ENCODE data around the gene LTO1.

The LTO1 gene

DNA sequence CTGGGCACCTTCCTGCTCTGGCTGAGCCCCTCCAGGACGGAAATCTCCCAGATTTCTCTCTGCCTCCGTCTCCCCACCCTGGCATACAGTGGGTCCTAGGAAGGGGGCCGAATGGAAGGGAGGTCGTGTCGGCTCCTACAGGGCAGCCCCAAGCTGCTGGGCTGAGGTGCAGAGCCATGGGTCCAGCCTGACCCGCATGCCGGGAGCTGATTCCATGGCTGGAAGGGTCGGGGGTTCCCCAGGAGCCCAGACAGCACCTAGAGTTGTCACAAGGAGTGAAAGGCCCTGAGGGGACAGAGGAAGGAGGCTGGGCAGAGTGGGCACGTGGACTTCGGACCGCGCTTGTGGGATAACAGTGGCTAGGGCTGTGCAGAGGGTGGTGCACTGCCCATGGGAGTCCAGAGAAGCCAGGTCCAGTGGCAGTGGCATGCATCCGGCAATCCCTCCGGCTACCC is 17.7 kb downstream of the LTO1 start:
- DNase-seq (no peak), ATAC-seq (no peak)

GRCh38 chr11:69656536-69657455 is 18.4 kb downstream of the LTO1 start:
- no peak for ATAC-seq

GRCh38 chr11:69655479-69656428 is 19.4 kb downstream of the LTO1 start:
- ATAC-seq, result no peak
- DNase-seq, result no peak

More at GRCh38 chr11:69656536-69657455, 18.4 kb downstream of the LTO1 start:
- no peak for DNase-seq

DNA sequence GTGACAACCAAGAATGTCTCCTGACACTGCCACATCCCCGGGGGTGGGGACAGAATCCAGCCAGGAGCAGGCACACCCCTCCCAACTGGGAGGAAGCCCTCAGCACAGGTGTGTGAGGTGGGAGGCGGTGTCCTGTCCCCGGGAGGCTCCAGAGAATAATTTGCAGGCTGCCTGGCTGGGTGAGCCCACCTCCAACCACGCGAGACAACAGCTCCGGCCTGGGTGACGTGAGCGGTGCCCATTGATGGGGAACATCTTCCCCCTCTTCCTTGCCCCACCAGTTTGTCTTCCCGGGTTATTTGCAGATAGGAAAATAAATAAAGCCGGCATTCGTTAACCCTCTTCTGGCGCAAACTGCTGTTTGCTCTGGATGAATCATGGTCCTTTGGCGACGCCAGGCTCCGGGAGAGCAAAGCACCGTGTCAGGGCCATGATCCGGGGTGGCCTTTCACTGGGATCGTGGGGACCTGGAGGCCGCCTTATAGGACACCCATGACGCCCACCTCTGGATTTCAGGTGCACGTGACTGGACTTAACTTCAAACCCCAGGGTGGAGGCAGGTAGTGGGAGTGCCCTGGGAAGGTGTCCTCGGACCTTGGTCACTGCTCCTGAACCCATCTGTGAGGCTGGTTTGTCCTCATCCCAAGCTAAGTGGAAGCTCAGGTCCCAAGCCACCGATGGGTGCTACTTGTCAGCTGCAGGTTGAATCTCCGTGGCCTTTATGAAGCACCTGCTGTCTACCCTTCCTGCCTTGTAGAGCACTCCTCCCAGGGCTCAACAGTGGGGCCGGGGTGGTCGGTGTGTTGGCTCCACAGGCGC is 20.3 kb downstream of the LTO1 start:
- ATAC-seq (no peak), DNase-seq (no peak)

DNA sequence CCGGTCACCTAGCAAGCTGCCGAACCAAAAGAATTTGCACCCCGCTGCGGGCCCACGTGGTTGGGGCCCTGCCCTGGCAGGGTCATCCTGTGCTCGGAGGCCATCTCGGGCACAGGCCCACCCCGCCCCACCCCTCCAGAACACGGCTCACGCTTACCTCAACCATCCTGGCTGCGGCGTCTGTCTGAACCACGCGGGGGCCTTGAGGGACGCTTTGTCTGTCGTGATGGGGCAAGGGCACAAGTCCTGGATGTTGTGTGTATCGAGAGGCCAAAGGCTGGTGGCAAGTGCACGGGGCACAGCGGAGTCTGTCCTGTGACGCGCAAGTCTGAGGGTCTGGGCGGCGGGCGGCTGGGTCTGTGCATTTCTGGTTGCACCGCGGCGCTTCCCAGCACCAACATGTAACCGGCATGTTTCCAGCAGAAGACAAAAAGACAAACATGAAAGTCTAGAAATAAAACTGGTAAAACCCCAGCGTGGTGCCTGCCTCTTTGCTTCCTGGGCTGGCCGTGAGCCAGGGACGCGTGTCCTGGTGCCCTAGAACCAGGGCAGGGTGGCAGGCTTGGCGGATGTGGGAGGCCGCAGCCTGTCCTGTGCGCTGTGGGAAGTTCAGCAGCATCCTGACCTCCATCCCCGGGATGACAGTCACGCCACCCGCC is 21.0 kb downstream of the LTO1 start:
- no peak for DNase-seq
- ATAC-seq, result no peak

GRCh38 chr11:69653406-69653960 is 21.7 kb downstream of the LTO1 start:
- DNase-seq (no peak), ATAC-seq (no peak)

DNA sequence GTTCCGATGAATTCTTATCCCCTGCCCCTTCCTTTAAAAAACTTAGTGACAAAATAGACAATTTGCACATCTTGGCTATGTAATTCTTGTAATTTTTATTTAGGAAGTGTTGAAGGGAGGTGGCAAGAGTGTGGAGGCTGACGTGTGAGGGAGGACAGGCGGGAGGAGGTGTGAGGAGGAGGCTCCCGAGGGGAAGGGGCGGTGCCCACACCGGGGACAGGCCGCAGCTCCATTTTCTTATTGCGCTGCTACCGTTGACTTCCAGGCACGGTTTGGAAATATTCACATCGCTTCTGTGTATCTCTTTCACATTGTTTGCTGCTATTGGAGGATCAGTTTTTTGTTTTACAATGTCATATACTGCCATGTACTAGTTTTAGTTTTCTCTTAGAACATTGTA is 22.2 kb downstream of the LTO1 start:
- DNase-seq, result no peak
- ATAC-seq, result no peak

- no peak for ATAC-seq
These were observed 23.1 kb downstream of the LTO1 start for GRCh38 chr11:69651834-69652620.

GRCh38 chr11:69650832-69651344 is 24.3 kb downstream of the LTO1 start:
- DNase-seq (no peak), ATAC-seq (no peak)

More at GRCh38 chr11:69651834-69652620, 23.1 kb downstream of the LTO1 start:
- DNase-seq, result no peak

- ATAC-seq (no peak), DNase-seq (no peak)
These were observed 24.9 kb downstream of the LTO1 start for GRCh38 chr11:69650081-69650831.

DNA sequence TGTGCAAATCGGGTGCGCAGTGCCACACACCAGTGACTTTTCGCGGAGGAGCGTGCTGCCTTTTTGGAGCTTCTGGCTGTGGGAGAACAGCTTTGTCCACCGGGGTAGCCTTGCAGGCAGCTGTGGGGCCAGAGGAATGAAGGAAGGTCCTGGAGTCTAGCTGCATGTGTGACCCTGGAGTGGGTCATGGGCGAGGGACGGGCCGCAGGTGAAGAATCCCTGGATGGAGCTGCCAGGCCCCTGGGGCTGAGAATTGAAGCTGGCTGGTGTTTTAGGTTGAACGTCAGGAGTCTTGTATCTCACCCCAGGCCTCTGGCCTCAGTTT is 25.6 kb downstream of the LTO1 start:
- DNase-seq, result no peak

GRCh38 chr11:69648679-69649575 is 26.2 kb downstream of the LTO1 start:
- ATAC-seq (no peak), DNase-seq (no peak)

More for the DNA sequence above, 25.6 kb downstream of the LTO1 start:
- ATAC-seq, result no peak

GRCh38 chr11:69647761-69648497 is 27.2 kb downstream of the LTO1 start:
- DNase-seq (no peak), ATAC-seq (no peak)

DNA sequence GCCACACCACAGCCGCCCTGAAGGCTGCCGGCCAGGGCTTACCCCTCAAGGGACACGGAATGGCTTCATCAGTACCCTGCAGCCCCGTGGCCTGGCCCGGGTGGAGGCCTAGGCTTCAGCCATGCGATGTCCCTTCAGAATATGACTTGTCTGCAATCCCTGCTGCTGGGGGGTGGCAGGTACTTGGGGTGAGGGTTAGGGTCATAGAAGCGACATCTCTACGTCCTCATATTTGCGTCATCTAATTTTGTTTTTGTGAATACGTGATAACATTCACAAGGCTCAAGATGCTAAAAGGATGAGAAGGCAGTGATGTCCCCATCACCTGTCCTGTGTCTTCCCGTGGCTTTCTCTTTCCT is 27.8 kb downstream of the LTO1 start:
- ATAC-seq, result no peak
- no peak for DNase-seq

- ATAC-seq (no peak), DNase-seq (no peak)
These were observed 28.4 kb downstream of the LTO1 start for GRCh38 chr11:69646493-69647389.

DNA sequence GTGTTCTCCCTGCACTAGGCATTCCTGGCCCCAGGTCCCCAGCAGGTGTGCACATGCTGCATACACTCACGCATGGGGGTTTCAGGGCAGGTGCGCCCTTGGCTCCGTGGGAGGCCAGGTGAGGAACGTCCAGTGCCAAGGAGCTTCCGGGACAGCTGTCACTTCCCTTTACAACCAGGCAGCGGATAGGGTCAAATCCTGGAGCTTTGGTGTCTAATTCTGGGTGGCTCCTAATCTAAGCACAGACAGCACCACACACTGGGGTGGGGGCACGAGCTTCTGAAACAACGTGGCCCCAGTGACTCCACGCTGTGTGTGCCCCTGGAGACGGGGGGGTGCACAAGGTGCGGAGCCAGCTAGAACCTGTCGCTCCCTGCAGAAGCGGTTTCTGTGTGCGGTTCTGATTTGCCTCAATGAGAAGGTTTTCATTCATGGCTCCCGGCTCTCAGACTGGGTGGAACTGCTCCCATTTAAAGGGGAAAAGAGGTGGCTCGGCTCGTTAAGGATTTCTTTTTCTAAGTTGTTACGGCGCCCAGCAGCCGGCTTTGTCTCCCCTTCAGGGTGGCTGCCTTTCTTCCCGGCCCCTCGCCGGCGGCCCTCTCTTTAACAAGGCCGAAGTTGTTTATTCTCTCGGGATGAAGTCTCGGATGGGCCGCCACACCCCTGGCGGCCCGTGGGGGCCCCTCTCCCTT is 29.2 kb downstream of the LTO1 start:
- ATAC-seq (no peak), DNase-seq (no peak)

All from stimulated activated naive CD8-positive, alpha-beta T cell treated with anti-CD3 and anti-CD28 coated beads, Interleukin-15, Interleukin-2, amounts not matched to agents 100 U/mL and 50 U/mL, for 24 hours (primary cell).